Spinal cord (tissue), 10 donors: ENCODE data around the gene CALML3. TPM values are rescaled to one million over a fixed set of nuclear protein-coding genes. Genes with fewer than 3 reads are reported as not detected.
"Not testable (repeated sequence)": the region's sequence is repeated elsewhere in the genome, so short reads cannot be mapped to it uniquely, and the experiment has no call there.

ENCODE experiments used
- DNase-seq, 6 donors: peaks; one replicate each; pipeline versions ENCODE4 v3.0.0 to v3.0.0-alpha.2; 2013 to 2015; ENCODE audit warnings: low spot score in 6 of 6, low read depth in 4 of 6
- H3K27ac ChIP-seq: one replicate; pipeline ENCODE4 v1.5.1; 2013; ENCODE audit warnings: low read depth, low read length, control low read depth
- H3K27me3 ChIP-seq: one replicate; pipeline ENCODE4 v1.6.1; 2013; ENCODE audit warnings: low read length; ENCODE audit not compliant: control insufficient read depth, insufficient read depth
- H3K36me3 ChIP-seq: one replicate; pipeline ENCODE4 v1.6.1; 2013; ENCODE audit warnings: low read length; ENCODE audit not compliant: control insufficient read depth, insufficient read depth
- H3K4me1 ChIP-seq: one replicate; pipeline ENCODE4 v1.6.1; 2013; ENCODE audit warnings: low read length; ENCODE audit not compliant: control insufficient read depth, insufficient read depth
- H3K4me3 ChIP-seq: one replicate; pipeline ENCODE4 v1.5.1; 2013; ENCODE audit warnings: low read depth, low read length, control low read depth
- H3K9me3 ChIP-seq: one replicate; pipeline ENCODE4 v1.6.1; 2013; ENCODE audit warnings: low read length; ENCODE audit not compliant: control insufficient read depth, insufficient read depth
- WGBS: methylation state at CpG from one replicate; pipeline ENCODE4 v1.1.5; 2013; ENCODE audit warnings: missing lambda C conversion rate; ENCODE audit not compliant: insufficient coverage; 5-methylcytosine and 5-hydroxymethylcytosine counted together
- polyA plus RNA-seq, 2 donors: library from polyadenylated mRNA; unstranded; fragments of 120-200 nt; gene quantifications; one replicate each; pipeline ENCODE4 v1.2.1, GENCODE V29; 2013; ENCODE audit not compliant: insufficient read length in 2 of 2
- total RNA-seq, 2 donors: library from RNA; depleted of rRNA in 1 of 2; stranded (reverse); fragments of 120-200 nt in 1 of 2; fragments of >200 nt in 1 of 2; gene quantifications; one replicate each; pipeline versions ENCODE4 v1.2.3 to v1.2.4, GENCODE V29; 2013 to 2014
- donor health status: healthy.

The CALML3 gene
- total and polyA plus RNA-seq, 4 donors: 0.08 TPM; not detected in 3

DNA sequence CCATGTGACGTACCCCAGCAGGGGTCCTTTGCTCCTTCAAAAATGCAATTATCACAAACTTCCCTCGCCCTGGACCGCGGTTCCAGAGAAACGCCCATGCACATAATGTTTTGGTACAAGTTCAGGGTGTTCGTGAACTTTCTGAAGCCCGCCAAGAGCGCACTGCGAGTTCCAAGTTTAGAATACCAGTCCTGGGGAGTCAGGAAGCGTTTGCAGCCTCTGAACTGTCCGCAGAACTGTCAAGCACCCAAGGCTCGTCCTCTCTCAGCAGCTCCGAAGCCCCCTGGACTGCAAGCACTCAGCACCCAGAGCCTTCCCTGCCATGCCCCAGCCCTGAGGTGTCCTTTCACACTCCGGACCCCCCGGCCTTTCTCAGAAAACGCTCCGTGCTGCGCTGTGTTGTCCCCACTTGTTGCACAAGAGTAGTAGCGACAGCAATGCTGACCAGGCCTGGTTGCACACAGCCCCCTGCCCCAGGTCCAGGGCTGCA, 30.3 kb downstream of the CALML3 start:
- Histone ChIP-seq H3K9me3 (no peaks in the 10 kb centered on the region), H3K27me3 (no peaks in the 10 kb centered on the region), H3K4me3 (no peak overlapping the region), H3K36me3 (no peaks in the 10 kb centered on the region), H3K27ac (peak overlapping the region; percentile 62), H3K4me1 (peaks cover 39% of the 10 kb centered on the region)
- peak in 1 of 6 donors; percentile 66 for DNase-seq
- WGBS: 91% methylated on average over 15 of the region's 19 CpGs

- no peak for DNase-seq
These were observed 31.1 kb downstream of the CALML3 start for GRCh38 chr10:5555881-5556280.

DNA sequence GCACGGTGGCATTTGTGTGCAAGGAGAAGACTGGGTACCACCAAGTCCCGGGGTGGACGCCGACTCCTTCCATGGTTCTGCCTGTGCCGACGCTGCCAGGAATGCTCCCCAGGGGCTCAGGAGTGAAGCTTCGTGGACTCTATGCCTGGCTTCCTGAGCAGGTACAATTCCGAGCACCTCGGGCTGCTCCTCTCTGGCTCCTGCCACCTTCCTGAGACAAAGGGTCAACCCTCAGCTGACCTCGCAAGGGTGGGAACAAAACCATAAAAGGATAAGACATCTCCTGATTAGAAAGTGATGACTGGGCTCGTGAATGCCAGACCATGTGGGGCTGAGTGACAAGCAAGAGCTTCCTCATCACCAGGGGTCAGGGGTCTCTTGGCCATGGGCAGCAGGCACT, 31.8 kb downstream of the CALML3 start:
- peaks cover 39% of the 10 kb centered on the region for H3K4me1 ChIP-seq
- no peak overlapping the region for H3K27ac ChIP-seq
- no peaks in the 10 kb centered on the region for H3K27me3 ChIP-seq
- H3K4me3 ChIP-seq: no peak overlapping the region
- H3K36me3 ChIP-seq: no peaks in the 10 kb centered on the region
- H3K9me3 ChIP-seq: no peaks in the 10 kb centered on the region
- DNase-seq: no peak
- WGBS: 87% methylated on average over 11 of the region's 11 CpGs

More at GRCh38 chr10:5555881-5556280, 31.1 kb downstream of the CALML3 start:
- H3K27me3 ChIP-seq: no peaks in the 10 kb centered on the region
- H3K9me3 ChIP-seq: no peaks in the 10 kb centered on the region
- peaks cover 39% of the 10 kb centered on the region for H3K4me1 ChIP-seq
- H3K27ac ChIP-seq: no peak overlapping the region
- no peaks in the 10 kb centered on the region for H3K36me3 ChIP-seq
- WGBS: 100% methylated on average over 3 of the region's 5 CpGs
- H3K4me3 ChIP-seq: no peak overlapping the region

GRCh38 chr10:5557040-5557721, 32.4 kb downstream of the CALML3 start:
- H3K27ac ChIP-seq: no peak overlapping the region
- H3K36me3 ChIP-seq: no peaks in the 10 kb centered on the region
- no peak overlapping the region for H3K4me3 ChIP-seq
- 86% methylated on average over 13 of the region's 19 CpGs for WGBS
- no peaks in the 10 kb centered on the region for H3K27me3 ChIP-seq
- H3K4me1 ChIP-seq: peaks cover 37% of the 10 kb centered on the region
- H3K9me3 ChIP-seq: no peaks in the 10 kb centered on the region
- no peak for DNase-seq

DNA sequence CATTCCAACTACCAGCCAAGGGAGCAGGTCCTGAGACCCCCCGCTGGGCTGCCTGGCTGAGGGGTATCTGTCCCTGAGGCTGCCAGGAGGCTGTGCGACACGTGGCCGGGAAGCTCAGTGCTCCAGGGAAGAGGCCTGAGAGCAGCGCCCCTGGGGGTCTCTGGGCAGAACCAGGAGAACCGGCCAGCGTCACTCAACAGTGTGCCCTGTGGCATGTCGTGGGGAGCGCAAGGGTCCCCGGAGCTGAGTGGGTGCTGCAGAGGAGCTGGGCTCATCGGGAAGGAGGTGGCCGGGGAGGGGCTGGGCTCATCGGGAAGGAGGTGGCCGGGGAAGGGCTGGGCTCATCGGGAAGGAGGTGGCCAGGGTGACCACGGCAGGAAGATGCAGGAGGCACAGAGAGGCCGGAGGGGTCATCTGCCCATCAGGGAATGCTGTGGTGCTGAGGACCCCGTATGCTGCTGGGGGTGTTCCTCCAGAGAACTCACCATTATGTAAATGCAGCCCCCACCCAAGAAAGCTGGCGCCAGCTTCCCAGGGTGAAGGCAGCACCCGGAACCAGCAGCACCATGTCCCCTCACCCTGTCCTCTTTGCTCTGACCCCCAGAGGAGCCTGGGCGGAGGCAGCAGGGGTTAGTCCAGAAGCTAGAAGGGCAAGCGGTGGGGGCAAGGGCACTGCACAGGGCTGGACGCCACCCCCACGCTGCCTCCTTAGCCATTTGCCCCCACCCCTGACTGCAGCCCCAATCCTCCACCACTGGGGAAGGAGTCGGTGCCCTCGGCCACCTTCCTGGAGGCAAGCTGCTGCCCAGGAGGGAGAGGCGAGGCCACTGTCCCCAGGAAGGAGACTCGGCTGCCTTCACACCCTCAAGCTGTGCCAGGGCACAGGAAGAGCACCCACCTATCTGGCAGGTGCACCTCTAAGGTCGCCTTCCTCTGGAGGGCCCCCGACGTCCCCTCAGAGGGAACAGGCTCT, 33.3 kb downstream of the CALML3 start:
- Histone ChIP-seq H3K4me3 (no peak overlapping the region), H3K27ac (peak overlapping the region; percentile 7), H3K4me1 (peaks cover 32% of the 10 kb centered on the region), H3K9me3 (no peaks in the 10 kb centered on the region), H3K27me3 (no peaks in the 10 kb centered on the region), H3K36me3 (no peaks in the 10 kb centered on the region)
- no peak for DNase-seq
- WGBS: 89% methylated on average over 29 of the region's 31 CpGs

DNA sequence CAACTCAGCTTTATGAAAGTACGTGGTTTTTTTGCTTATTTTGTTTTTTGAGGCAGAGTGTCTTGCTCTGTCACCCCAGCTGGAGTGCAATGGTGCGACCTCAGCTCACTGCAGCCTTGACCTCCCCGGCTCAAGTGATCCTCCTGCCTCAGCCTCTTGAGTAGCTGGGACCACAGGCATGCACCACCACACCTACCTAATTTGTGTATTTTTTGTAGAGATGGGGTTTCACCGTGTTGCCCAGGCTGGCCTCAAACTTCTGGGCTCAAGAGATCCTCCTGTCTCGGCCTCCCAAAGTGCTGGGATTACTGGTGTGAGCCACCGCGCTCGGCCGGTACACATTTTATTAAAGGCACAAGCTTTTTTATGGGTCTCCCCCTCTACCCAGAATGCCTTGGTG, 34.3 kb downstream of the CALML3 start:
- not testable (repeated sequence) for H3K4me3 ChIP-seq, H3K27me3 ChIP-seq, H3K27ac ChIP-seq, H3K36me3 ChIP-seq, H3K9me3 ChIP-seq, DNase-seq
- 90% methylated on average over 2 of the region's 9 CpGs for WGBS
- peaks cover 31% of the 10 kb centered on the region for H3K4me1 ChIP-seq

DNA sequence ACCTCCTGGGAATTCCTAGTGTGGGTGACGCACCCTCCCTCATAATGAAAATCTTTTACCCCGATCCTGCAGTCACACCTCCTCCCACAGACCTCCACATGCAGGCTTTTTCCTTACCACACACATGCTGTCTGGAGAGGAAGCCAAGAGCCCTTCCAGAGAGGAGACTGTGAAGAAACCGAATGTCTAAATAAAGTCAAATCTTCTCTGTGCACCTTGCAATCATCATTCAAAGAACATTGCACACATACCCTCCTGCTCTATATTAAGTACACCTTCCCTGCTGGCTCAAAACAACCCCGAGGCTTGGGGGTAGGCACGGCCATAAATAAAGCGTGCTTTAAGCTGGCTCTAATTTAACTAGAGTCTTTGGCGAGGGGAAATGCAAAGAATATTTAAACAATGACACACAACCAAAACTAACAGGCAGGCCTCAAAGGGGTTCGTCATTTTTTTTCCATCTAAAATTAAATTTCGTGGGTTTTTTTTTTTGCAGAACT, 34.9 kb downstream of the CALML3 start:
- Histone ChIP-seq H3K27me3 (no peaks in the 10 kb centered on the region), H3K9me3 (no peaks in the 10 kb centered on the region), H3K27ac (no peak overlapping the region), H3K4me3 (no peak overlapping the region), H3K36me3 (no peaks in the 10 kb centered on the region), H3K4me1 (peaks cover 31% of the 10 kb centered on the region)
- peak in 2 of 6 donors; percentile 34 to 65 for DNase-seq
- 55% methylated on average over 5 of the region's 9 CpGs for WGBS

DNA sequence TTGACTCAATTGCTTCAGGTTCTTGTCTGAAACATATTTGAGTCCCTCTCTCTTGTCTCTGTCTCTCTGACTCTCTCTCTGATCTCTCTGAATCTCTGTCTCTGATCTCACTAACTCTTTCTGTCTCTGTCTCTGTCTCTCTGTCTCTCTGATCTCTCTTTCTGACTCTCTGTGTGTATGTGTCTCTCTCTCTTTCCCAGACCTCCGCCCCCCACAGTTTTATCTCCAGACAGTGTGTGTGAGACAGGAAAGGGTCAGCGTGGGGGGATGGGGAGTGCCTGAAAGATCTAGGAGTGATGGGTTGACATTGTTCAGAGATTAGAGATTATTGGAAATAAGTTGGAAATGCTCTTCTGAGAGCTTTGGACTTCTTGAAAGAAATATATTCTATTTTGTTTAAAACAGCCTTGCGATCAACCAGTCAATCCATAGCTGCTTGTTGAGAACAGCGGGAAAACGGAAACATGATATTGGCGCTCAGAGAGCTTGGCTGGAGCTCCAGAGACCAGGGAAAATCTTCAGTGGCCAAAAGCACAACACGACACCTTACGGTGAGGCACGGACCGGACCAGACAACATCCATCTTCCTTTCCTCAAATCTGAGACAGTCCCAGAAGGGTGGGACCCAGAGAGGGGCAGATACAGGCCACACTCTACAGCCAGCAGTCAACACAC, 35.5 kb downstream of the CALML3 start:
- no peak for DNase-seq
- no peaks in the 10 kb centered on the region for H3K36me3 ChIP-seq
- peaks cover 27% of the 10 kb centered on the region for H3K4me1 ChIP-seq
- WGBS: 80% methylated on average over 8 of the region's 10 CpGs
- H3K27me3 ChIP-seq: no peaks in the 10 kb centered on the region
- H3K27ac ChIP-seq: peak overlapping the region; percentile 47
- H3K4me3 ChIP-seq: no peak overlapping the region
- no peaks in the 10 kb centered on the region for H3K9me3 ChIP-seq
